Renal pelvis (tissue), 4 donors: ENCODE results near the gene SLCO1C1. TPM values are rescaled to one million over a fixed set of nuclear protein-coding genes. Genes with fewer than 3 reads are reported as not detected.
A peak's percentile ranks its signal among the peaks of the same experiment; 100 is the strongest.
"Not testable (repeated sequence)": the region's sequence is repeated elsewhere in the genome, so short reads cannot be mapped to it uniquely, and the experiment has no call there.

Source experiments
- DNase-seq: peaks from one replicate; pipeline ENCODE4 v3.0.0-alpha.2; 2013
- polyA plus RNA-seq, 3 donors: library from polyadenylated mRNA; unstranded; fragments of 120-200 nt; gene quantifications; one replicate each; pipeline ENCODE4 v1.2.1, GENCODE V29; 2013; ENCODE audit not compliant: insufficient read length in 3 of 3

Gene SLCO1C1
- polyA plus RNA-seq, 3 donors: 0.60 to 0.75 (median 0.73) TPM

DNA sequence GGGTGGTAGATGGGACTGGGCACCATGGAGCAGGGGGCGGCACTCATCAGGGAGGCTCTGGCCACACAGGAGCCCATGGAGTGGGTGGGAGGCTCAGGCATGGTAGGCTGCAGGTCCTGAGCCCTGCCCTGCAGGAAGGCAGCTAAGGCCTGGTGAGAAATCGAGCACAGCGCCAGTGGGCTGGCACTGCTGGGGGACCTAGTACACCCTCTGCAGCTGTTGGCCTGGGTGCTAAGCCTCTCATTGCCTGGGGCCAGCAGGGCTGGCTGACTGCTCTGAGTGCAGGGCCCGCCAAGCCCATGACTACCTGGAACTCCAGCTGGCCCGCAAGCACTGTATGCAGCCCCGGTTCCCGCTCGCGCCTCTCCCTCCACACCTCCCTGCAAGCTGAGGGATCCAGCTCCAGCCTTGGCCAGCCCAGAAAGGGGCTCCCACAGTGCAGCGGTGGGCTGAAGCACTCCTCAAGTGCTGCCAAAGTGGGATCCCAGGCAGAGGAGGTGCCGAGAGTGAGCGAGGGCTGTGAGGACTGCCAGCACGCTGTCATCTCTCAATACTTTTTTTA lies 88.7 kb downstream of the SLCO1C1 start:
- not testable (repeated sequence) for DNase-seq

- DNase-seq: no peak
These were observed 97.8 kb downstream of the SLCO1C1 start for GRCh38 chr12:20792971-20793370.

DNA sequence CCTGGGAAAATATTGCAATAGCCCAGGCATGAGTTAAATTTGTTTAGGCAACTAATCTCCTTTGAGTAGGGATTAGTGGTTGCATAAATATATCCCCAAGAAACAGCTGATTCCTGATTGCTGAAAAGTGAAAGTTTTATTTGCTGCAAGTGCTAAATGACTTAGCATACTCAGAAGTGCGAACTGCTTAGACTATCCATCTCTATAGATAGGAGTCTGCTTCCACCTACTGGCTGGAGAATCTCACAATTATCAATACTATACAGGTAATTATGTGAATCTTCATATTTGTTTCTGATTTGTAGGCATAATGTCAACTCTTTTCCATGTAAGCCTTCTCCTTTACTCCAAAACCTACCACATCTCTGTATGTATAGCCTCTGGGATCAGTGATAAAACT lies 103.4 kb downstream of the SLCO1C1 start:
- DNase-seq: peak; percentile 8

GRCh38 chr12:20800160-20800559 lies 105.0 kb downstream of the SLCO1C1 start:
- no peak for DNase-seq

- DNase-seq: no peak
These were observed 105.9 kb downstream of the SLCO1C1 start for GRCh38 chr12:20801035-20801434.

Other genes starting within 250 kb of the SLCO1C1 start
- gene SLCO1B3, start 115.4 kb downstream of the SLCO1C1 start, polyA plus RNA-seq: not detected